HFF-Myc (cell line): ENCODE data around the gene STN1.

ENCODE experiments used
- DNase-seq: peaks from one replicate; pipeline ENCODE4 v3.0.0-alpha.2; 2011; ENCODE audit warnings: low read depth; ENCODE audit errors: extremely low read depth
- H3K4me3 ChIP-seq: replicated peaks from 2 replicates; pipeline ENCODE4 v1.5.1; 2011; ENCODE audit warnings: low read depth, mild to moderate bottlenecking, control low read depth, low read length
- CTCF ChIP-seq: IDR thresholded peaks from 2 replicates; pipeline ENCODE4 v1.5.1; 2012; ENCODE audit warnings: mild to moderate bottlenecking, low read depth, low read length, control low read depth; ENCODE audit errors: missing control alignments

STN1 gene

GRCh38 chr10:103930449-103930848 lies 12.5 kb upstream of the STN1 start:
- no peak for TF ChIP-seq CTCF
- DNase-seq: no peak
- no peak overlapping the region for H3K4me3 ChIP-seq

- no peak for DNase-seq
- TF ChIP-seq CTCF: no peak
Observed at GRCh38 chr10:103929381-103929921, 11.5 kb upstream of the STN1 start.

GRCh38 chr10:103928784-103929183 lies 10.8 kb upstream of the STN1 start:
- TF ChIP-seq CTCF: no peak
- no peak for DNase-seq
- H3K4me3 ChIP-seq: no peak overlapping the region

More at GRCh38 chr10:103929381-103929921, 11.5 kb upstream of the STN1 start:
- no peak overlapping the region for H3K4me3 ChIP-seq

GRCh38 chr10:103926722-103927319 lies 8.8 kb upstream of the STN1 start:
- no peak overlapping the region for H3K4me3 ChIP-seq
- no peak for TF ChIP-seq CTCF
- DNase-seq: no peak

GRCh38 chr10:103925591-103925990 lies 7.6 kb upstream of the STN1 start:
- no peak for DNase-seq
- H3K4me3 ChIP-seq: no peak overlapping the region
- no peak for TF ChIP-seq CTCF

GRCh38 chr10:103923502-103923901 lies 5.5 kb upstream of the STN1 start:
- no peak for TF ChIP-seq CTCF
- no peak for DNase-seq
- no peak overlapping the region for H3K4me3 ChIP-seq

- DNase-seq: no peak
- no peak for TF ChIP-seq CTCF
Observed at GRCh38 chr10:103922659-103923058, 4.7 kb upstream of the STN1 start.

More at GRCh38 chr10:103922659-103923058, 4.7 kb upstream of the STN1 start:
- no peak overlapping the region for H3K4me3 ChIP-seq
